ENCODE measurements around the gene ADORA1.

ADORA1 gene

DNA sequence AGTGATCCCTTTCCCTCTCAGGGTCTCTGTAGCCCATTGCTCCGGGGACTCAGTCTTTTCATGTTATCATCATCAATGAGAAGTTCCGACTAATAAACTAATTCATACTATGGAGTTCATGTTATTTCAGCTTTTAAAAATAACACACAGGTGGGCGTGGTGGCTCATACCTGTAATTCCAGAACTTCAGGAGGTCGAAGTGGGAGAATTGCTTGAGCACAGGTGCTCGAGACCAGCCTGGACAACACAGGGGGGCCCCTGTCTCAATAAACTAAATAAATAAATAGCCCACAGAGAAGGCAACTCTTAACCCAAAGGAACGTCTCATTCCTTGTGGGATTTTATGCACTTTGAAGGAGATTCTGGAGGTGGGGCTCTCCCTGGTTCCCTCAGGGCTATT lies 33.6 kb downstream of the ADORA1 start:
- DNase-seq (ENCODE audit: insufficient read length, low spot score), result no peak
- TF ChIP-seq CTCF (IDR thresholded peaks at IDR 0.05; ENCODE audit: insufficient read depth, missing control alignments), result no peak
- FAIRE-seq, result no peak

DNA sequence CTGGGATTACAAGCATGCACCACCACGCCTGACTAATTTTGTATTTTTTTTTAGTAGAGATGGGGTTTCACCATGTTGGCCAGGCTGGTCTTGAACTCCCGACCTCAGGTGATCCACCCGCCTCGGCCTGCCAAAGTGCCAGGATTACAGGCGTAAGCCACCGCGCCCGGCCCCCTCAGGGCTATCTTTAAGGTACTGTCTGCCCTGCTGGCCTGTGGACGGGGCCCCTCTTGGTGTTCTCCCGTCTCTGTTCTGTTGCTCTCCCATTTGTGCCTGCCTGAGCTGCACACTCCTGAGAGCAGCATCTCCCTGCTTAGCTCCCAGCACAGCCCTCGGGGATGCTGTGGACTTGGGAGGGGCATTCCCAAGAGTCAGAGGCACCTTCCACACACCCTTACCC lies 34.2 kb downstream of the ADORA1 start:
- no peak for TF ChIP-seq CTCF (IDR thresholded peaks at IDR 0.05; ENCODE audit: insufficient read depth, missing control alignments)
- FAIRE-seq (no peak), DNase-seq (ENCODE audit: insufficient read length, low spot score) (no peak)

DNA sequence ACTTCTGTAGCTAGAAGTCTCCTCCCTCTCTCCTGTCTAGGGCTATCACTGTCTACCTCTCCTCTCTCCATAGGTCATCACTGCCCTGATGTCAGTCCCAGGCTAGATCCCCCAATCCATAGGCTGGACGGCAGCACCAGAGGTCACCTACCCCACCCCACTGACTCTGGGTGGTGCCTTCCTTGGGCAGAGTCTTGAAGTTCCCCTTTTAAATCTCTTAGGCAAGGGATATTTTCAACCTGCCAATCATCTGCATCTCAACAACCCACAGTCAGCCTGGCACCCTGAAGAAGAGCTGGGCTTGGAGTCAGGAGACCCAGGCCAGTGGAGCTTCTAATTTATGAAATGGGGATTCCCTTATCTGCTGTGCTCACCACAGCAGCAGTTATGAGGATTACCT lies 34.9 kb downstream of the ADORA1 start:
- DNase-seq (ENCODE audit: insufficient read length, low spot score), result no peak
- FAIRE-seq, result no peak
- no peak for TF ChIP-seq CTCF (IDR thresholded peaks at IDR 0.05; ENCODE audit: insufficient read depth, missing control alignments)

- FAIRE-seq, result no peak
- DNase-seq (ENCODE audit: insufficient read length, low spot score), result no peak
- no peak for TF ChIP-seq CTCF (IDR thresholded peaks at IDR 0.05; ENCODE audit: insufficient read depth, missing control alignments)
These were observed 36.5 kb downstream of the ADORA1 start for GRCh38 chr1:203163891-203164635.

- FAIRE-seq (no peak), DNase-seq (ENCODE audit: insufficient read length, low spot score) (no peak)
- TF ChIP-seq CTCF (IDR thresholded peaks at IDR 0.05; ENCODE audit: insufficient read depth, missing control alignments), result no peak
These were observed 37.7 kb downstream of the ADORA1 start for GRCh38 chr1:203165101-203165799.

GRCh38 chr1:203165800-203166161 lies 38.3 kb downstream of the ADORA1 start:
- DNase-seq (ENCODE audit: insufficient read length, low spot score) (no peak), FAIRE-seq (no peak)
- TF ChIP-seq CTCF (IDR thresholded peaks at IDR 0.05; ENCODE audit: insufficient read depth, missing control alignments), result no peak
